ENCODE results near the gene FRMD6. TPM values are rescaled to one million over a fixed set of nuclear protein-coding genes. Genes with fewer than 3 reads are reported as not detected.

Gene FRMD6
- total RNA-seq, 4 donors from 2014 or later = 17.8 to 36.8 (median 25.8) TPM

DNA sequence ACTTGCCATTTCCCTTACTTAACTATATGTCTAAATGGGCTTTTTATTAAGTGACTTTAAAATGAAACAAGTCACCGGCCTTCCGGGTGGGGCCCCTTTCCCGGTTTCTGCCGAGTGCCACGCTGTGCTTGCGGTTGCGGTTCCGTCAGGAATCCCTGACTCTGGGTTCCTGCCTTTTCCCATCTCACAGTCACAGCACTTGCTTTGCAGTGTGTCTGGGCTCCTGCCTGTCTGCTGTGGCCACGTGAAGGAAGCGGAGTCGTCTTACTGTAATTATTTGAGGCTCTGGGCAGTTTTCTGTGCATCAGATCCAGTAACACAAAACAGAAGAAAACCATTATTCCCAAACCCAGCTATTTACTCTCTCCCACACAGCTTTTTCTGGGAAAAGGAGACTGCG is 44.0 kb upstream of the FRMD6 start:
- H3K27ac ChIP-seq = no peak overlapping the region

DNA sequence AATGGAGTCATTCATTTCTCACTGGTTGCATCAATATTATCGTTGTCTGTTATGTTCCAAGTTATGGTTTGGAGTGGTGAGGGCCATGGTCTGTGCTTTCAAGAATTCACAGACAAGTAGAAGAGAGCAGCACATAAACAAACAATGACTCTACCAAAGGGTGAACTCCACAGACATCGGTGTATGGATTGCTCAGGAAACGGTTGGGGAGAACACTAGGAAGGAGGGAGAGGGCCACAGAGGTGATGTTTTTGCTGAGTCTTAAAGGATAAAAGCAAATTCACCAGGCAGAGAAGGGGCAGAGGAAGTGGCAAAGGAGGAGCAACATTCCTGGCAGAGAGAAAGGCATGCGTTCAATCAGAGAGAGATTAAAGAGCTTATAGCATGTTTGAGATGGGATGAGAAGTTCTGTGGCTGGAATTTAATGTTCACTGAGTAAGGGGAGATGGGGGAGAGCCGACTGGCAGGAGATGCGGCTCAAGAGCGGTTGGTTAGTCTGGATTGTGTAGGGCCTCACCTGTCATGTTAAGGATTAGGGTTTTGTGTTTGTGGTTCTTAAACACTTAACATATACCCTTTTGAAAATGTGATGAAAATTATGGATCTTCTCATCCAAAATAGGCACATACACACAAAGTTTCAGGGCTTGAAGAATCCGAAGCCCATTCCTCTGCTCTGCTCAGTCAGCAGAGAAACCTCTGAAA is 42.3 kb upstream of the FRMD6 start:
- H3K36me3 ChIP-seq = no peaks in the 10 kb centered on the region
- peaks cover 0 to 6% of the 10 kb centered on the region in 2 donors for H3K4me1 ChIP-seq
- H3K9me3 ChIP-seq = no peaks in the 10 kb centered on the region
- no peak overlapping the region for H3K27ac ChIP-seq
- intact Hi-C loops (cut with DNase I) = no loop called here
- no peak for DNase-seq
- TF ChIP-seq, protein P1, sequence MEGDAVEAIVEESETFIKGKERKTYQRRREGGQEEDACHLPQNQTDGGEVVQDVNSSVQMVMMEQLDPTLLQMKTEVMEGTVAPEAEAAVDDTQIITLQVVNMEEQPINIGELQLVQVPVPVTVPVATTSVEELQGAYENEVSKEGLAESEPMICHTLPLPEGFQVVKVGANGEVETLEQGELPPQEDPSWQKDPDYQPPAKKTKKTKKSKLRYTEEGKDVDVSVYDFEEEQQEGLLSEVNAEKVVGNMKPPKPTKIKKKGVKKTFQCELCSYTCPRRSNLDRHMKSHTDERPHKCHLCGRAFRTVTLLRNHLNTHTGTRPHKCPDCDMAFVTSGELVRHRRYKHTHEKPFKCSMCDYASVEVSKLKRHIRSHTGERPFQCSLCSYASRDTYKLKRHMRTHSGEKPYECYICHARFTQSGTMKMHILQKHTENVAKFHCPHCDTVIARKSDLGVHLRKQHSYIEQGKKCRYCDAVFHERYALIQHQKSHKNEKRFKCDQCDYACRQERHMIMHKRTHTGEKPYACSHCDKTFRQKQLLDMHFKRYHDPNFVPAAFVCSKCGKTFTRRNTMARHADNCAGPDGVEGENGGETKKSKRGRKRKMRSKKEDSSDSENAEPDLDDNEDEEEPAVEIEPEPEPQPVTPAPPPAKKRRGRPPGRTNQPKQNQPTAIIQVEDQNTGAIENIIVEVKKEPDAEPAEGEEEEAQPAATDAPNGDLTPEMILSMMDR (IDR thresholded peaks at IDR 0.05) = no peak
- no peak for TF ChIP-seq POLR2A (IDR thresholded peaks at IDR 0.05)
- WGBS, 2 donors = 61 to 62% methylated on average over 8 of the region's 8 CpGs
- no peaks in the 10 kb centered on the region for H3K27me3 ChIP-seq
- no peak overlapping the region for H3K4me3 ChIP-seq (replicated peaks in 1 of 3)

More for the DNA sequence above, 44.0 kb upstream of the FRMD6 start:
- no peaks in the 10 kb centered on the region for H3K36me3 ChIP-seq
- intact Hi-C loops (cut with DNase I) = no loop called here
- DNase-seq = no peak
- no peaks in the 10 kb centered on the region for H3K9me3 ChIP-seq
- no peak overlapping the region for H3K4me3 ChIP-seq (replicated peaks in 1 of 3)
- H3K27me3 ChIP-seq = no peaks in the 10 kb centered on the region
- 78 to 88% methylated on average over 12 of the region's 12 CpGs for WGBS, 2 donors
- TF ChIP-seq POLR2A (IDR thresholded peaks at IDR 0.05) = no peak
- TF ChIP-seq, protein P1 (IDR thresholded peaks at IDR 0.05) = no peak
- H3K4me1 ChIP-seq = peaks cover 0 to 6% of the 10 kb centered on the region in 2 donors

DNA sequence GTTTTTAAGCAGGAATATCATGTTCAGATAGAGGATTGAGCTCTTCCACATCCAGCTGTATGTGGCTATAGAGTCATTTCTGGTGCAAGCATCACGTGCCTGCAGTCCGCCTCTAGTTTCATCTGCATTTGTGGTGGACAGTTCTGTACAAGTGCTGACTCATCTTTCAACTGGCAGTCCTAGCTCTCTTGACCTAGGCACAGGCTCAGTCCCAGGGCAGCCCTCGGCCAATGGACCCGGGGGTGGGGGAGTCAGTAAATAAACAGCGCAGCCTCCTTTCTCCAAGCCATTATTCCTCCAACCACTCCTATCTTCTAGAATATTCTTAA is 41.8 kb upstream of the FRMD6 start:
- Histone ChIP-seq H3K9me3 (no peaks in the 10 kb centered on the region), H3K4me3 (replicated peaks in 1 of 3) (no peak overlapping the region), H3K4me1 (peaks cover 0 to 6% of the 10 kb centered on the region in 2 donors), H3K27ac (no peak overlapping the region), H3K27me3 (no peaks in the 10 kb centered on the region), H3K36me3 (no peaks in the 10 kb centered on the region)
- TF ChIP-seq, protein P1 (IDR thresholded peaks at IDR 0.05) = no peak
- TF ChIP-seq POLR2A (IDR thresholded peaks at IDR 0.05) = no peak
- WGBS, 2 donors = 93 to 94% methylated on average over 5 of the region's 5 CpGs
- DNase-seq = no peak
- intact Hi-C loops (cut with DNase I) = no loop called here

DNA sequence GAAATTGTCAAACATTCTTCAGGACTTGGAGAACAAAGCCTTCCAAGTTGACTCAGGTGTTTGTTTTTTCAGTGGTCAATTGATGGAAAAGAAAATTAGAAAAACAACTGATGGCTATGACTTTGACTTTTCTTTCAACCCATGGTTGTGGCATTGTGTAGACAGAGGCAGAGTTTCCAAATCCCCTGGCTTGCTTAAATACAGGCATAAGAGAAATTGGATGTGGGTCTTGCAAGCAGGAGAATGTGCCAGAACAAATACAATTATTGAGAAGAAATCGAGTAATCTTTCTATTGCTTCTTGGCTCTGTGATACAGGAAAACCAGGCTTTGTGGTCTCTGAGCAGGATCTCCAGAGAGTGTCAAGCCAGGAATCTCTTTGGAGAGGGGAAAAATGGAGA is 40.9 kb upstream of the FRMD6 start:
- Histone ChIP-seq H3K4me1 (peaks cover 0 to 12% of the 10 kb centered on the region in 2 donors), H3K36me3 (no peaks in the 10 kb centered on the region), H3K27me3 (no peaks in the 10 kb centered on the region), H3K9me3 (no peaks in the 10 kb centered on the region), H3K27ac (no peak overlapping the region), H3K4me3 (replicated peaks in 1 of 3) (no peak overlapping the region)
- DNase-seq = no peak
- intact Hi-C loops (cut with DNase I) = no loop called here
- TF ChIP-seq, protein P1 (IDR thresholded peaks at IDR 0.05) = no peak
- no peak for TF ChIP-seq POLR2A (IDR thresholded peaks at IDR 0.05)
- 59 to 76% methylated on average over 1 of the region's 1 CpG for WGBS, 2 donors

DNA sequence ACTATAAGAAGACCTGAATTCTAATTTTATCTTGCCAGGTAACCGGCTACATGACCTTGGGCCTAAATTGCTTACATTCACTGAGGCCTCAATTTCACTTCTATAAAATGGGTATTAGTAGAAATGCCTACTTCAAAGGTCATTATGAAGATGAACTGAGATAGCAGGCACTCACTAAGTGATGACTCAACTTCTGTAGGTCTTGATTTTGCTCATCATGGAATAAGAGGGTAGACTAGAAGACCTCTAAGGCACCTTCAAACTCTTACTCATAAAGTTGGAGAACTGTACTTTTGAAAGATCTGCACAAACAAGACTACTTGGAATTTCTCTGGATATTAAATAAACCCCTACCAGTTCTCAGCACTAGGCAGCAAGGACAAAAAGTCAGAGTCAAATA is 39.3 kb upstream of the FRMD6 start:
- intact Hi-C loops (cut with DNase I) = no loop called here
- DNase-seq = no peak
- WGBS, 2 donors = 92 to 95% methylated on average over 1 of the region's 1 CpG
- peaks cover 2 to 23% of the 10 kb centered on the region in 2 donors for H3K4me1 ChIP-seq
- TF ChIP-seq POLR2A (IDR thresholded peaks at IDR 0.05) = no peak
- TF ChIP-seq, protein P1 (IDR thresholded peaks at IDR 0.05) = no peak
- no peak overlapping the region for H3K27ac ChIP-seq
- no peaks in the 10 kb centered on the region for H3K27me3 ChIP-seq
- H3K36me3 ChIP-seq = no peaks in the 10 kb centered on the region
- H3K9me3 ChIP-seq = no peaks in the 10 kb centered on the region
- H3K4me3 ChIP-seq (replicated peaks in 1 of 3) = no peak overlapping the region

Measured in thyroid gland (tissue), 4 donors.